SK-N-SH treated with all-trans-retinoic acid at 6 μM for 48 hours (cell line): ENCODE measurements around the gene SPOCD1.

ENCODE experiments used
- ATAC-seq: fragments of 200-7000 bp; cut with Tn5 transposase; 3 replicates; pipeline ENCODE4 v1.9.1; 2020; ENCODE audit warnings: mild to moderate bottlenecking, moderate library complexity
- BACH2 ChIP-seq: fragments of 250-450 bp; sonication (Bioruptor Pico); IDR thresholded peaks from 2 replicates; pipeline ENCODE4 v1.9.0; 2021; ENCODE audit warnings: mild to moderate bottlenecking, borderline replicate concordance
- CREB5 ChIP-seq: fragments of 250-450 bp; sonication (Bioruptor Pico); IDR thresholded peaks from 2 replicates; pipeline ENCODE4 v1.5.1; 2020; ENCODE audit warnings: low read depth, mild to moderate bottlenecking, moderate library complexity
- CSDC2 ChIP-seq: fragments of 250-450 bp; sonication (Bioruptor Pico); IDR thresholded peaks from 2 replicates; pipeline ENCODE4 v1.5.0; 2020; ENCODE audit warnings: mild to moderate bottlenecking, moderate library complexity
- CSRNP3 ChIP-seq: fragments of 250-450 bp; sonication (Bioruptor Pico); IDR thresholded peaks from 2 replicates; pipeline ENCODE4 v1.5.1; 2021; ENCODE audit warnings: mild to moderate bottlenecking, moderate library complexity
- ESRRG ChIP-seq: fragments of 250-450 bp; sonication (Bioruptor Pico); IDR thresholded peaks from 2 replicates; pipeline ENCODE4 v1.6.1; 2021; ENCODE audit warnings: mild to moderate bottlenecking
- GLIS3 ChIP-seq: fragments of 250-450 bp; sonication (Bioruptor Pico); IDR thresholded peaks from 2 replicates; pipeline ENCODE4 v1.5.0; 2020; ENCODE audit warnings: mild to moderate bottlenecking, moderate library complexity
- ISL1 ChIP-seq: fragments of 250-450 bp; sonication (Bioruptor Pico); IDR thresholded peaks from 2 replicates; pipeline ENCODE4 v2.1.2; 2022; ENCODE audit warnings: mild to moderate bottlenecking, moderate library complexity
- OSR1 ChIP-seq: fragments of 250-450 bp; sonication (Bioruptor Pico); IDR thresholded peaks from 2 replicates; pipeline ENCODE4 v1.8.0; 2022; ENCODE audit warnings: moderate library complexity, mild to moderate bottlenecking, inconsistent platforms
- PATZ1 ChIP-seq: fragments of 250-450 bp; sonication (Bioruptor Pico); IDR thresholded peaks from 2 replicates; pipeline ENCODE4 v1.8.0; 2020; ENCODE audit warnings: mild to moderate bottlenecking, moderate library complexity, borderline replicate concordance
- POU6F1 ChIP-seq: fragments of 250-450 bp; sonication (Bioruptor Pico); IDR thresholded peaks from 2 replicates; pipeline ENCODE4 v1.8.0; 2021; ENCODE audit warnings: low read depth, mild to moderate bottlenecking, moderate library complexity, borderline replicate concordance
- PPARA ChIP-seq: fragments of 250-450 bp; sonication (Bioruptor Pico); IDR thresholded peaks from 2 replicates; pipeline ENCODE4 v1.5.0; 2020; ENCODE audit warnings: mild to moderate bottlenecking, borderline replicate concordance
- RARB ChIP-seq: fragments of 250-450 bp; sonication (Bioruptor Pico); IDR thresholded peaks from 2 replicates; pipeline ENCODE4 v1.8.0; 2021; ENCODE audit warnings: mild to moderate bottlenecking, moderate library complexity
- SNAI2 ChIP-seq: fragments of 250-450 bp; sonication (Bioruptor Pico); IDR thresholded peaks from 2 replicates; pipeline ENCODE4 v1.5.0; 2020; ENCODE audit warnings: mild to moderate bottlenecking, moderate library complexity
- TCF4 ChIP-seq: fragments of 250-450 bp; sonication (Bioruptor Pico); IDR thresholded peaks from 2 replicates; pipeline ENCODE4 v1.8.0; 2021; ENCODE audit warnings: mild to moderate bottlenecking, moderate library complexity, borderline replicate concordance
- TOX ChIP-seq: fragments of 250-450 bp; sonication (Bioruptor Pico); IDR thresholded peaks from 2 replicates; pipeline ENCODE4 v1.8.0; 2021; ENCODE audit warnings: mild to moderate bottlenecking, moderate library complexity, borderline replicate concordance
- TSHZ2 ChIP-seq: fragments of 250-450 bp; sonication (Bioruptor Pico); IDR thresholded peaks from 2 replicates; pipeline ENCODE4 v1.5.0; 2020; ENCODE audit warnings: mild to moderate bottlenecking, moderate library complexity
- ZC3H10 ChIP-seq: fragments of 250-450 bp; sonication (Bioruptor Pico); IDR thresholded peaks from 2 replicates; pipeline ENCODE4 v1.5.1; 2021; ENCODE audit warnings: mild to moderate bottlenecking, moderate library complexity
- ZFP3 ChIP-seq: fragments of 250-450 bp; sonication (Bioruptor Pico); IDR thresholded peaks from 2 replicates; pipeline ENCODE4 v1.5.0; 2020; ENCODE audit warnings: mild to moderate bottlenecking, moderate library complexity
- ZFP30 ChIP-seq: fragments of 450-650 bp; formaldehyde crosslinking; IDR thresholded peaks from 2 replicates; pipeline ENCODE4 v1.5.0; 2022; ENCODE audit warnings: mild to moderate bottlenecking, moderate library complexity
- ZNF565 ChIP-seq: fragments of 450-650 bp; formaldehyde crosslinking; conservative IDR thresholded peaks from 2 replicates; pipeline ENCODE4 v1.5.0; 2020; ENCODE audit warnings: low read depth, mild to moderate bottlenecking, moderate library complexity
- ZNF70 ChIP-seq: fragments of 450-650 bp; formaldehyde crosslinking; IDR thresholded peaks from 2 replicates; pipeline ENCODE4 v1.5.0; 2020; ENCODE audit warnings: mild to moderate bottlenecking, moderate library complexity
- ZNF8 ChIP-seq: fragments of 450-650 bp; formaldehyde crosslinking; IDR thresholded peaks from 2 replicates; pipeline ENCODE4 v1.5.0; 2020; ENCODE audit warnings: mild to moderate bottlenecking, moderate library complexity

SPOCD1 gene

GRCh38 chr1:31786366-31787060 lies 29.3 kb downstream of the SPOCD1 start:
- TF ChIP-seq BACH2 (CRISPR knock-in tag) (no peak), ISL1 (no peak), ZNF70 (no peak), CSDC2 (CRISPR knock-in tag) (no peak), ZFP3 (no peak), GLIS3 (CRISPR knock-in tag) (no peak), ZC3H10 (CRISPR knock-in tag) (no peak), PATZ1 (no peak)
- ATAC-seq, result no peak

- no peak for ATAC-seq
- TF ChIP-seq CREB5 (CRISPR knock-in tag), result no peak
- no peak for TF ChIP-seq ESRRG (CRISPR knock-in tag)
- no peak for TF ChIP-seq ZNF70
- no peak for TF ChIP-seq RARB
- TF ChIP-seq ZNF8 (CRISPR knock-in tag), result no peak
- TF ChIP-seq GLIS3 (CRISPR knock-in tag), result no peak
- TF ChIP-seq ISL1, result no peak
- TF ChIP-seq POU6F1 (CRISPR knock-in tag), result no peak
- no peak for TF ChIP-seq PATZ1
- TF ChIP-seq OSR1 (CRISPR knock-in tag), result no peak
- no peak for TF ChIP-seq TOX (CRISPR knock-in tag)
- no peak for TF ChIP-seq ZFP3
- TF ChIP-seq SNAI2, result no peak
- no peak for TF ChIP-seq CSDC2 (CRISPR knock-in tag)
- TF ChIP-seq PPARA (CRISPR knock-in tag), result no peak
- no peak for TF ChIP-seq ZNF565 (CRISPR knock-in tag)
Measured at GRCh38 chr1:31785947-31786290, 29.9 kb downstream of the SPOCD1 start.

GRCh38 chr1:31785020-31785946 lies 30.5 kb downstream of the SPOCD1 start:
- no peak for ATAC-seq
- TF ChIP-seq CREB5 (CRISPR knock-in tag), result no peak
- TF ChIP-seq OSR1 (CRISPR knock-in tag), result no peak
- TF ChIP-seq CSRNP3 (CRISPR knock-in tag), result no peak
- TF ChIP-seq TCF4 (CRISPR knock-in tag), result no peak
- TF ChIP-seq SNAI2, result no peak
- no peak for TF ChIP-seq PPARA (CRISPR knock-in tag)
- TF ChIP-seq ZFP30 (CRISPR knock-in tag), result no peak
- no peak for TF ChIP-seq ZNF565 (CRISPR knock-in tag)
- no peak for TF ChIP-seq TOX (CRISPR knock-in tag)
- no peak for TF ChIP-seq TSHZ2 (CRISPR knock-in tag)
- TF ChIP-seq ZC3H10 (CRISPR knock-in tag), result no peak
- TF ChIP-seq PATZ1, result no peak
